Measurements from ENCODE around the gene MPL. TPM values are rescaled to one million over a fixed set of nuclear protein-coding genes. Genes with fewer than 3 reads are reported as not detected.
A peak's percentile ranks its signal among the peaks of the same experiment; 100 is the strongest.

The MPL gene
- total RNA-seq, 1 experiment from 2014 or later, result 0.15 TPM

- Mint-ChIP-seq H3K4me1 (peaks cover 28% of the 10 kb centered on the region), H3K27me3 (ENCODE audit: low read depth) (peaks cover 16% of the 10 kb centered on the region), H3K27ac (peak overlapping the region; percentile 0; the same call in 1 of the 2 replicates), H3K4me3 (peak overlapping the region; percentile 68), H3K36me3 (no peaks in the 10 kb centered on the region), H3K9me3 (no peaks in the 10 kb centered on the region)
- TF ChIP-seq IRF1 (CRISPR knock-in tag; IDR thresholded peaks at IDR 0.05) (0 out of 2 replicates have a peak, but pooled peaks have one; percentile 37), GABPB1 (CRISPR knock-in tag; IDR thresholded peaks at IDR 0.05) (no peak), E2F5 (CRISPR knock-in tag; IDR thresholded peaks at IDR 0.05) (no peak), TCF7 (CRISPR knock-in tag; IDR thresholded peaks at IDR 0.05; ENCODE audit: low read depth) (no peak)
- ATAC-seq (peak; percentile 7), DNase-seq (ENCODE audit: low spot score) (no peak)
- ChIA-PET CTCF (interaction anchor here (0.9 to 2.9 kb wide), 4 partner anchors 10 to 435 kb away, joined by 3 to 22 read pairs (median 8); partner anchors contain the start of genes C1orf210 and CDC20), POLR2A (interaction anchor here (0.8 to 1.8 kb wide), 7 partner anchors 10 to 502 kb away, joined by 3 to 21 read pairs (median 4); partner anchors contain the start of genes CDC20, ELOVL1, TMEM125 and ZNF691)
These were observed 10.8 kb downstream of the MPL start for GRCh38 chr1:43348343-43348808.

- Mint-ChIP-seq H3K9me3 (no peaks in the 10 kb centered on the region), H3K27ac (peak overlapping the region; percentile 95), H3K36me3 (no peaks in the 10 kb centered on the region), H3K4me1 (peaks cover 25% of the 10 kb centered on the region), H3K4me3 (peak overlapping the region; percentile 72), H3K27me3 (ENCODE audit: low read depth) (peaks cover 16% of the 10 kb centered on the region)
- ChIA-PET POLR2A (interaction anchor here (0.8 to 1.8 kb wide), 7 partner anchors 9 to 502 kb away, joined by 3 to 21 read pairs (median 4); partner anchors contain the start of genes CDC20, ELOVL1, TMEM125 and ZNF691), CTCF (interaction anchor here (0.9 to 2.9 kb wide), 5 partner anchors 9 to 436 kb away, joined by 3 to 22 read pairs (median 8); partner anchors contain the start of genes C1orf210 and CDC20)
- ATAC-seq (peak; percentile 89), DNase-seq (ENCODE audit: low spot score) (peak; percentile 97)
- no peak for TF ChIP-seq ZNF263 (CRISPR knock-in tag; IDR thresholded peaks at IDR 0.05; ENCODE audit: low read depth)
- TF ChIP-seq TP53 (CRISPR knock-in tag; IDR thresholded peaks at IDR 0.05), result 0 out of 2 replicates have a peak, but pooled peaks have one; percentile 17
- 0 out of 2 replicates have a peak, but pooled peaks have one; percentile 0 for TF ChIP-seq SMAD3 (CRISPR knock-in tag; IDR thresholded peaks at IDR 0.05; ENCODE audit: borderline replicate concordance)
- no peak for TF ChIP-seq E2F1 (CRISPR knock-in tag; IDR thresholded peaks at IDR 0.05)
- no peak for TF ChIP-seq NR1H2 (CRISPR knock-in tag; IDR thresholded peaks at IDR 0.05)
- 0 out of 2 replicates have a peak, but pooled peaks have one; percentile 15 for TF ChIP-seq ZBTB43 (CRISPR knock-in tag; IDR thresholded peaks at IDR 0.05)
- TF ChIP-seq ERG (CRISPR knock-in tag; IDR thresholded peaks at IDR 0.05), result 0 out of 2 replicates have a peak, but pooled peaks have one; percentile 53
- 0 out of 2 replicates have a peak, but pooled peaks have one; percentile 47 for TF ChIP-seq E2F5 (CRISPR knock-in tag; IDR thresholded peaks at IDR 0.05)
- peak; percentile 41; the same call in 1 of the 2 replicates for TF ChIP-seq FOXP1 (CRISPR knock-in tag; IDR thresholded peaks at IDR 0.05; ENCODE audit: borderline replicate concordance)
- TF ChIP-seq ZBTB21 (CRISPR knock-in tag; IDR thresholded peaks at IDR 0.05; ENCODE audit: borderline replicate concordance), result 0 out of 2 replicates have a peak, but pooled peaks have one; percentile 75
- TF ChIP-seq FOXK1 (CRISPR knock-in tag; IDR thresholded peaks at IDR 0.05), result peak; percentile 75; the same call in 1 of the 2 replicates
- peak; percentile 72 for TF ChIP-seq SP1 (CRISPR knock-in tag; conservative IDR thresholded peaks at IDR 0.05)
- TF ChIP-seq AR (CRISPR knock-in tag; IDR thresholded peaks at IDR 0.05), result no peak
- peak; percentile 72; the same call in 1 of the 2 replicates for TF ChIP-seq MYBL2 (CRISPR knock-in tag; IDR thresholded peaks at IDR 0.05)
- TF ChIP-seq MAX (CRISPR knock-in tag; IDR thresholded peaks at IDR 0.05), result peak; percentile 77; the same call in 1 of the 2 replicates
- peak; percentile 54 for TF ChIP-seq USF2 (CRISPR knock-in tag; IDR thresholded peaks at IDR 0.05)
- no peak for TF ChIP-seq GRHL2 (CRISPR knock-in tag; IDR thresholded peaks at IDR 0.05; ENCODE audit: insufficient replicate concordance, severe bottlenecking)
- peak; percentile 89 for TF ChIP-seq ZNF121 (CRISPR knock-in tag; IDR thresholded peaks at IDR 0.05)
These were observed 11.4 kb downstream of the MPL start for GRCh38 chr1:43348809-43349593.
